Heart right ventricle (tissue), 16 donors: ENCODE data around the gene CELSR1. TPM values are rescaled to one million over a fixed set of nuclear protein-coding genes. Genes with fewer than 3 reads are reported as not detected.

ENCODE experiments used
- ATAC-seq, 8 donors: fragments of 200-7000 bp; cut with Tn5 transposase; one replicate each; pipeline ENCODE4 v1.9.1; 2020; ENCODE audit warnings: mild to moderate bottlenecking in 8 of 8, moderate library complexity in 8 of 8, moderate number of reproducible peaks in 1 of 8
- DNase-seq, 2 donors: peaks; one replicate each; pipeline ENCODE4 v3.0.0-alpha.2; 2020
- H3K27ac ChIP-seq, 10 donors: fragments of 200-600 bp; sonication (generic) in 2 of 10; one replicate each; pipeline versions ENCODE4 v1.5.0 to v1.8.0; 2020 to 2022; ENCODE audit warnings: mild to moderate bottlenecking in 3 of 10
- H3K27me3 ChIP-seq, 7 donors: fragments of 200-600 bp; one replicate each; pipeline ENCODE4 v1.8.0; 2021 to 2022; ENCODE audit warnings: mild to moderate bottlenecking in 2 of 7
- H3K36me3 ChIP-seq, 9 donors: fragments of 200-600 bp; sonication (generic) in 1 of 9; one replicate each; pipeline versions ENCODE4 v1.5.0 to v1.8.0; 2020 to 2022; ENCODE audit warnings: mild to moderate bottlenecking in 2 of 9
- H3K4me1 ChIP-seq, 9 donors: fragments of 200-600 bp; sonication (generic) in 1 of 9; one replicate each; pipeline versions ENCODE4 v1.5.0 to v1.8.0; 2020 to 2022; ENCODE audit warnings: mild to moderate bottlenecking in 4 of 9
- H3K4me3 ChIP-seq, 10 donors: fragments of 200-600 bp; sonication (generic) in 2 of 10; one replicate each; pipeline versions ENCODE4 v1.5.0 to v1.8.0; 2020 to 2022; ENCODE audit warnings: mild to moderate bottlenecking in 7 of 10, moderate library complexity in 2 of 10
- H3K9me3 ChIP-seq, 11 donors: fragments of 200-600 bp in 10 of 11; sonication (generic) in 2 of 11; one replicate each; pipeline versions ENCODE4 v1.5.0 to v1.8.0; 2013 to 2022; ENCODE audit warnings: mild to moderate bottlenecking in 2 of 11, control low read depth in 1 of 11, moderate library complexity in 1 of 11
- WGBS, 2 donors: extraction: QIAGEN DNeasy Blood & Tissue Kit; methylation state at CpG; one replicate each; pipeline ENCODE4 v1.1.7; 2013; ENCODE audit warnings: inconsistent platforms in 1 of 2; 5-methylcytosine and 5-hydroxymethylcytosine counted together
- intact Hi-C, 10 donors: fragments of 100-400 bp; cut with DNase I; formaldehyde crosslinking; loops; one replicate each; pipeline versions ENCODE4 v1.11.1 to v1.14.2; 2022
- polyA plus RNA-seq, 2 donors: library from polyadenylated mRNA; stranded (reverse); fragments of 200-250 nt; gene quantifications; one replicate each; pipeline ENCODE4 v1.2.3, GENCODE V29; 2013
- total RNA-seq, 10 donors: library from RNA; stranded (reverse); fragmentation: NEBNext Ultra II Directional in 3 of 10; extraction: Animal tissue kit (Norgen Biotek cat#: 25700) in 3 of 10; gene quantifications; one replicate each; pipeline versions ENCODE4 v1.2.1 to v1.2.4, GENCODE V29; 2021 to 2023
- TF ChIP-seq, protein P1 (sequence below), 9 donors: fragments of 200-600 bp; sonication (generic) in 2 of 9; IDR thresholded peaks; one replicate each; pipeline versions ENCODE4 v1.5.0 to v1.8.0; 2021 to 2022; ENCODE audit warnings: antibody characterized with exemption in 9 of 9, mild to moderate bottlenecking in 5 of 9, moderate library complexity in 1 of 9
- donor health status: Arrhythmogenic right ventricular cardiomyopathy.
- donor health status: ischemic (EF 13 %, LVEDD 7.1; RV severe dilation, severe dysfunction).
- donor health status: healthy with polysubstance abuse.
- donor health status: DM: no; HTN: yes; CAD: no.
- donor health status: DM: no; HTN: no; CAD: no.
- donor health status: ischemic (EF 25% LVEDD 6.9; RV normal size, moderate dysfunction).
- donor health status: ischemic (EF 25% LVEDD 5.7; RV mildly dilated, moderate dysfunction).
- donor health status: healthy.
- donor health status: DM: yes; HTN: yes; CAD: no.
- donor health status: Ischemic cardiomyopathy.
- donor health status: ischemic (EF 35%, LVEDD 5.7; RV mildly dilated, moderate dysfunction).
- donor health status: nonischemic (EF 11% LVEDD 7.7; RV severe dilation, severe dysfunction).
- donor health status: DM: yes; HTN: yes; CAD: no.
- donor health status: PGD.
- donor health status: ischemic (EF 29% LVEDD 5.4; RV normal size, mild dysfunction).
- donor health status: nonischemic (EF 23%, LVEDD 6.1; RV moderate dilation, normal function).

Gene CELSR1
- total and polyA plus RNA-seq, 12 donors = 4.0 to 16.7 (median 11.4) TPM

DNA sequence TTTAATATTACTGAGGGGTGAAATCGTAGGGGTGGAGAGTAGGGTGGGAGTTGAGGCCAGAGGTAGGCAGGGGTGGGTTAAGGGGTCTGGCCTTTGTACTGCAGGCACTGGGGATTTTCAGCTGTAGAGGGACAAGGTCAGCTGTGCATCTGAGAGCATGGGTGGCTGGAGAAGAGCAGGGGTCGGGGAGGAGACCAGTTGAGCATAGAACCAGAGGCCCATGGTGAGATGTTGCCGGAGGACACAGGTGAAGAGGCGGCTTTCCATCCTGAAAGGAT is 12.1 kb upstream of the CELSR1 start:
- ATAC-seq = no peak
- 61 to 81% methylated on average over 4 of the region's 4 CpGs for WGBS, 2 donors
- H3K27ac ChIP-seq = peak overlapping the region in 9 of 10 donors; percentile 85 to 99 (median 92)

GRCh38 chr22:46547883-46548244 is 10.4 kb upstream of the CELSR1 start:
- Histone ChIP-seq H3K9me3 (peaks cover 0 to 9% (median 0%) of the 10 kb centered on the region in 11 donors), H3K4me3 (peak overlapping the region in 7 of 10 donors; percentile 3 to 32 (median 15)), H3K27me3 (no peaks in the 10 kb centered on the region), H3K36me3 (peaks cover 0 to 8% (median 0%) of the 10 kb centered on the region in 9 donors), H3K4me1 (peaks cover 6 to 59% (median 27%) of the 10 kb centered on the region in 9 donors), H3K27ac (peak overlapping the region; percentile 65 to 99 (median 92))
- intact Hi-C loops = loop anchor here in 3 of 10 donors (5.0 to 10.0 kb wide), 2 partner anchors 201 to 423 kb away; no protein-coding TSS in a partner anchor
- WGBS, 2 donors = 20 to 26% methylated on average over 3 of the region's 3 CpGs
- TF ChIP-seq, protein P1, sequence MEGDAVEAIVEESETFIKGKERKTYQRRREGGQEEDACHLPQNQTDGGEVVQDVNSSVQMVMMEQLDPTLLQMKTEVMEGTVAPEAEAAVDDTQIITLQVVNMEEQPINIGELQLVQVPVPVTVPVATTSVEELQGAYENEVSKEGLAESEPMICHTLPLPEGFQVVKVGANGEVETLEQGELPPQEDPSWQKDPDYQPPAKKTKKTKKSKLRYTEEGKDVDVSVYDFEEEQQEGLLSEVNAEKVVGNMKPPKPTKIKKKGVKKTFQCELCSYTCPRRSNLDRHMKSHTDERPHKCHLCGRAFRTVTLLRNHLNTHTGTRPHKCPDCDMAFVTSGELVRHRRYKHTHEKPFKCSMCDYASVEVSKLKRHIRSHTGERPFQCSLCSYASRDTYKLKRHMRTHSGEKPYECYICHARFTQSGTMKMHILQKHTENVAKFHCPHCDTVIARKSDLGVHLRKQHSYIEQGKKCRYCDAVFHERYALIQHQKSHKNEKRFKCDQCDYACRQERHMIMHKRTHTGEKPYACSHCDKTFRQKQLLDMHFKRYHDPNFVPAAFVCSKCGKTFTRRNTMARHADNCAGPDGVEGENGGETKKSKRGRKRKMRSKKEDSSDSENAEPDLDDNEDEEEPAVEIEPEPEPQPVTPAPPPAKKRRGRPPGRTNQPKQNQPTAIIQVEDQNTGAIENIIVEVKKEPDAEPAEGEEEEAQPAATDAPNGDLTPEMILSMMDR (IDR thresholded peaks at IDR 0.05) = no peak
- DNase-seq (peak; percentile 69 to 79), ATAC-seq (peak; percentile 35 to 75 (median 66))

More for the DNA sequence above, 12.1 kb upstream of the CELSR1 start:
- Histone ChIP-seq H3K4me3 (peak overlapping the region in 8 of 10 donors; percentile 3 to 33 (median 21)), H3K4me1 (peaks cover 6 to 62% (median 27%) of the 10 kb centered on the region in 9 donors), H3K9me3 (peaks cover 0 to 13% (median 0%) of the 10 kb centered on the region in 11 donors), H3K27me3 (no peaks in the 10 kb centered on the region), H3K36me3 (peaks cover 0 to 15% (median 0%) of the 10 kb centered on the region in 9 donors)
- TF ChIP-seq, protein P1 (IDR thresholded peaks at IDR 0.05) = no peak
- intact Hi-C loops = loop anchor here in 3 of 10 donors (5.0 to 10.0 kb wide), 2 partner anchors 202 to 425 kb away; no protein-coding TSS in a partner anchor
- no peak for DNase-seq

DNA sequence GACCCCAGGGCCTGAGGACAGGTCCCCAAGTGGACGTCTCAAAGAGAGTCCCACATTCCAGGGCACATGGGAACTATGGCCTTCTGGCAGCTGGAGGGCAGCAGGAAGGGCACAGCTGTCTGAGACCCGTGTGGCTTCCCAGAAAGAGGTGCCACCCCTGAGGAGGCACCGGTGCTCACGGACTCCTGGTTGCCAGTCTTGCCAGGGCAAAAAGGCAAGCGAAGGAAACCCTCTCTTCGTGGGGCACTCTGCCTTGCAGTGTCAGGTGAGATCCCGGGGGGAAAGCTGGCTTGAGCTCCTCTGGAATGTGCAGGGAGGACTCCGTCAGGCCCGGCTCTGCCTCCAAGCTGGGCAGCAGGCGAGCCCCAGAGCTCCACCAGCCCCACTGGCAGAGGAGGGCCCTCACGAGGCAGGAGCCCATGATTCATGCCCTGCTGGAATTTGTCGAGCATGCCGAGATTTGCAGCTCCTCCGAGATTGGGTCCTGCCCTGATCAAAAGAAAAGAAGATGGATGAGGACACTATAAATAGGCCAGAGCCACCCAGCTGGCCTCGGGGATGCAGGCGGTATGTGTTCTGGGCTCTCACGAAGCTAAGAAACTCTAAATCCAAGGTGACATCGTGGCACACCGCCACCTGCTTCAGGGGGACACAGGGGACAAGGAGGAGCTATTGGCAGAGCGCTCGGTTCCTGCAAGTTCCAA is 9.9 kb upstream of the CELSR1 start:
- peaks cover 6 to 59% (median 27%) of the 10 kb centered on the region in 9 donors for H3K4me1 ChIP-seq
- H3K9me3 ChIP-seq = peaks cover 0 to 3% (median 0%) of the 10 kb centered on the region in 11 donors
- H3K27me3 ChIP-seq = peaks cover 0 to 4% (median 0%) of the 10 kb centered on the region in 7 donors
- peak overlapping the region in 8 of 10 donors; percentile 3 to 31 (median 13) for H3K4me3 ChIP-seq
- ATAC-seq (peak; percentile 36 to 71 (median 54)), DNase-seq (peak; percentile 45 to 58)
- TF ChIP-seq, protein P1 (IDR thresholded peaks at IDR 0.05) = peak in 1 of 9 donors; percentile 7
- peaks cover 0 to 2% (median 0%) of the 10 kb centered on the region in 9 donors for H3K36me3 ChIP-seq
- intact Hi-C loops = loop anchor here in 3 of 10 donors (5.0 to 10.0 kb wide), 2 partner anchors 200 to 423 kb away; no protein-coding TSS in a partner anchor
- H3K27ac ChIP-seq = peak overlapping the region; percentile 65 to 99 (median 92)
- 34 to 46% methylated on average over 21 of the region's 21 CpGs for WGBS, 2 donors

- Histone ChIP-seq H3K4me1 (peaks cover 6 to 59% (median 27%) of the 10 kb centered on the region in 9 donors), H3K36me3 (no peaks in the 10 kb centered on the region), H3K9me3 (no peaks in the 10 kb centered on the region), H3K27ac (peak overlapping the region; percentile 65 to 99 (median 92)), H3K4me3 (peak overlapping the region in 3 of 10 donors; percentile 3 to 31 (median 8)), H3K27me3 (peaks cover 0 to 10% (median 0%) of the 10 kb centered on the region in 7 donors)
- 39 to 53% methylated on average over 14 of the region's 14 CpGs for WGBS, 2 donors
- TF ChIP-seq, protein P1 (IDR thresholded peaks at IDR 0.05) = no peak
- DNase-seq (peak; percentile 82 to 85), ATAC-seq (peak; percentile 57 to 87 (median 82))
- intact Hi-C loops = loop anchor here in 3 of 10 donors (5.0 to 10.0 kb wide), 2 partner anchors 199 to 422 kb away; no protein-coding TSS in a partner anchor
These were observed 9.2 kb upstream of the CELSR1 start for GRCh38 chr22:46546466-46547178.
